GM12878 (cell line): ENCODE results near the gene CERK. TPM values are rescaled to one million over a fixed set of nuclear protein-coding genes. Genes with fewer than 3 reads are reported as not detected.

ENCODE experiments used
- ATAC-seq: fragments of 200-7000 bp; cut with Tn5 transposase; 3 replicates; pipeline ENCODE4 v1.9.1; 2020; ENCODE audit warnings: mild to moderate bottlenecking, moderate library complexity
- BruUV-seq: library from RNA; stranded (reverse); fragments of 400-500 nt; replicated peaks from 2 replicates; lab custom pipeline; 2021; lab: Mats Ljungman, UMichigan
- CTCF ChIA-PET: fragments of 300-600 bp; sonication (Branson Sonifier 250); formaldehyde crosslinking; extraction: SDS; loops from one replicate; lab custom pipeline; 2021; ENCODE audit warnings: inconsistent platforms; lab: Yijun Ruan, JAX
- POLR2A ChIA-PET: fragments of 350-600 bp; formaldehyde crosslinking; extraction: SDS; loops from one replicate; lab custom pipeline; 2021; ENCODE audit warnings: inconsistent platforms; lab: Charles Lee
- RAD21 ChIA-PET: fragments of 300-600 bp; sonication (Branson Sonifier 250); formaldehyde crosslinking; loops from one replicate; lab custom pipeline; 2023; ENCODE audit warnings: antibody characterized with exemption; ENCODE audit not compliant: unreplicated experiment; lab: Charles Lee
- SMC1A ChIA-PET: fragments of 300-600 bp; sonication (Branson Sonifier 250); formaldehyde crosslinking; loops from one replicate; lab custom pipeline; 2023; ENCODE audit not compliant: unreplicated experiment, uncharacterized antibody; lab: Charles Lee
- DNase-seq: peaks from one replicate; pipeline ENCODE4 v3.0.0-alpha.2; 2011; ENCODE audit warnings: low read depth, low spot score
- FAIRE-seq: peaks from 3 replicates; lab custom pipeline; 2011; peaks lifted over from hg19 to GRCh38; lab: Jason Lieb, UNC
- H2AFZ ChIP-seq: 2 replicates; pipeline ENCODE4 v1.6.0; 2011; ENCODE audit warnings: low read depth, low read length, control low read depth; ENCODE audit not compliant: control insufficient read depth
- H3K27ac ChIP-seq: 2 replicates; pipeline ENCODE4 v1.5.1; 2011; ENCODE audit warnings: control low read depth; ENCODE audit not compliant: control insufficient read depth, insufficient read depth
- H3K27me3 ChIP-seq, 2 experiments: replicated peaks in 1 of 2; 2 replicates each; pipeline versions ENCODE4 v1.6.0 to v1.6.1; 2011; ENCODE audit warnings: low read length in 1 of 2; ENCODE audit not compliant: control insufficient read depth in 2 of 2, insufficient read depth in 2 of 2
- H3K36me3 ChIP-seq, 2 experiments: 2 replicates each; pipeline ENCODE4 v1.5.1; 2011; ENCODE audit warnings: low read length in 1 of 2; ENCODE audit not compliant: control insufficient read depth in 2 of 2, insufficient read depth in 2 of 2
- H3K4me1 ChIP-seq: 2 replicates; pipeline ENCODE4 v1.6.1; 2011; ENCODE audit warnings: mild to moderate bottlenecking, low read length, moderate library complexity, mixed read lengths; ENCODE audit not compliant: control insufficient read depth, insufficient read depth
- H3K4me2 ChIP-seq: 2 replicates; pipeline ENCODE4 v1.6.0; 2011; ENCODE audit warnings: control low read depth; ENCODE audit not compliant: control insufficient read depth, insufficient read depth
- H3K4me3 ChIP-seq: fragments of 200-600 bp; sonication (generic); 2 replicates; pipeline ENCODE4 v1.5.1; 2016
- H3K79me2 ChIP-seq: 2 replicates; pipeline ENCODE4 v1.6.0; 2011; ENCODE audit warnings: low read length; ENCODE audit not compliant: control insufficient read depth, insufficient read depth
- H3K9ac ChIP-seq: 2 replicates; pipeline ENCODE4 v1.8.0; 2011; ENCODE audit warnings: low read length, control low read depth, mixed read lengths; ENCODE audit not compliant: control insufficient read depth, insufficient read depth
- H3K9me3 ChIP-seq: replicated peaks from 3 replicates; pipeline ENCODE4 v1.5.1; 2011; ENCODE audit warnings: mild to moderate bottlenecking, low read length; ENCODE audit not compliant: control insufficient read depth, insufficient read depth
- H4K20me1 ChIP-seq: 2 replicates; pipeline ENCODE4 v1.6.0; 2011; ENCODE audit not compliant: control insufficient read depth, insufficient read depth
- ASH2L ChIP-seq: fragments of 300-600, 200-600 bp; sonication (generic); IDR thresholded peaks from 2 replicates; pipeline ENCODE4 v1.6.1; 2017; ENCODE audit warnings: low read depth, mild to moderate bottlenecking, borderline replicate concordance
- BACH1 ChIP-seq: fragments of 450-650 bp; IDR thresholded peaks from 2 replicates; pipeline ENCODE4 v1.6.1; 2017; ENCODE audit warnings: mild to moderate bottlenecking, borderline replicate concordance
- BCL11A ChIP-seq: IDR thresholded peaks from 2 replicates; pipeline ENCODE4 v1.6.1; 2011; ENCODE audit warnings: low read depth, low read length
- CHD2 ChIP-seq: IDR thresholded peaks from 2 replicates; pipeline ENCODE4 v1.6.1; 2011; ENCODE audit warnings: low read depth, low read length, improper control_type of control experiment, borderline replicate concordance
- CHD4 ChIP-seq: fragments of 200-600 bp; sonication (generic); IDR thresholded peaks from 2 replicates; pipeline ENCODE4 v1.6.1; 2016; ENCODE audit warnings: mild to moderate bottlenecking
- EGR1 ChIP-seq, 2 experiments: IDR thresholded peaks; 1 replicate in 1 of 2; 2 replicates in 1 of 2; pipeline ENCODE4 v1.6.1; 2011 to 2012; ENCODE audit warnings: low read depth in 2 of 2, low read length in 2 of 2, borderline replicate concordance in 1 of 2, mild to moderate bottlenecking in 1 of 2, moderate library complexity in 1 of 2
- GABPA ChIP-seq: IDR thresholded peaks from 2 replicates; pipeline ENCODE4 v1.6.1; 2014; ENCODE audit warnings: antibody characterized with exemption, low read depth, mild to moderate bottlenecking, inconsistent platforms
- HDAC2 ChIP-seq: fragments of 200-600 bp; sonication (generic); IDR thresholded peaks from 2 replicates; pipeline ENCODE4 v1.6.1; 2017
- LARP7 ChIP-seq: fragments of 450-650 bp; IDR thresholded peaks from 2 replicates; pipeline ENCODE4 v1.6.1; 2017; ENCODE audit warnings: mild to moderate bottlenecking
- MYB ChIP-seq: fragments of 150-350 bp; IDR thresholded peaks from 2 replicates; pipeline ENCODE4 v1.6.1; 2014; ENCODE audit warnings: mild to moderate bottlenecking, low read depth, low read length, borderline replicate concordance
- NFXL1 ChIP-seq: fragments of 450-650 bp; IDR thresholded peaks from 2 replicates; pipeline ENCODE4 v1.6.1; 2017; ENCODE audit warnings: antibody characterized with exemption, mild to moderate bottlenecking, borderline replicate concordance
- NFYB ChIP-seq: IDR thresholded peaks from 2 replicates; pipeline ENCODE4 v1.6.1; 2011; ENCODE audit warnings: low read depth, mild to moderate bottlenecking, low read length, improper control_type of control experiment, moderate library complexity; ENCODE audit not compliant: insufficient read depth
- PML ChIP-seq: IDR thresholded peaks from 2 replicates; pipeline ENCODE4 v1.6.1; 2012; ENCODE audit warnings: low read length, inconsistent platforms
- RAD21 ChIP-seq: IDR thresholded peaks from 2 replicates; pipeline ENCODE4 v1.6.1; 2011; ENCODE audit warnings: mild to moderate bottlenecking, low read depth, low read length, moderate library complexity; ENCODE audit not compliant: insufficient read depth
- RCOR1 ChIP-seq: conservative IDR thresholded peaks from 2 replicates; pipeline ENCODE4 v1.6.1; 2012; ENCODE audit warnings: low read depth, low read length, improper control_type of control experiment
- RFX5 ChIP-seq: IDR thresholded peaks from 2 replicates; pipeline ENCODE4 v1.6.1; 2011; ENCODE audit warnings: low read depth, low read length, improper control_type of control experiment
- TCF3 ChIP-seq: IDR thresholded peaks from 2 replicates; pipeline ENCODE4 v1.6.1; 2012; ENCODE audit warnings: low read depth, mild to moderate bottlenecking, low read length, borderline replicate concordance; ENCODE audit not compliant: insufficient read depth
- TCF7 ChIP-seq: IDR thresholded peaks from 2 replicates; pipeline ENCODE4 v1.6.1; 2014; ENCODE audit warnings: antibody characterized with exemption, borderline replicate concordance
- WGBS: methylation state at CpG from one replicate; pipeline ENCODE4 v1.1.6; 2016; ENCODE audit warnings: low lambda C conversion rate; ENCODE audit not compliant: insufficient replicate concordance, insufficient coverage; ENCODE audit errors: missing lambda C conversion rate; 5-methylcytosine and 5-hydroxymethylcytosine counted together
- in situ Hi-C: fragments of 300-500 bp; cut with MboI; formaldehyde crosslinking; loops from 9 replicates; pipeline ENCODE4 v1.14.3; 2018; ENCODE audit warnings: mixed read lengths
- intact Hi-C: fragments of 100-400 bp; cut with micrococcal nuclease; formaldehyde crosslinking; loops from one replicate; pipeline ENCODE4 v1.14.2; 2022; ENCODE audit not compliant: unreplicated experiment
- polyA plus RNA-seq, 11 experiments: library from polyadenylated mRNA; depleted of rRNA in 4 of 11; unstranded in 6 of 11; stranded (reverse) in 5 of 11; fragments of >200 nt; fragmentation: Nextera tagmentation in 4 of 11; fragmentation: Illumina TruSeq in 1 of 11; extraction: Ambion mirVana in 4 of 11; extraction: Trizol in 1 of 11; gene quantifications; 1 replicate in 1 of 11; 2 replicates in 10 of 11; pipeline versions ENCODE4 v1.2.1 to v1.2.3, GENCODE V29; 2011 to 2016; ENCODE audit warnings: inconsistent platforms in 2 of 11, missing spikeins in 2 of 11, low read depth in 1 of 11
- total RNA-seq, 4 experiments: library from RNA; depleted of rRNA in 3 of 4; stranded (reverse); fragments of >200 nt in 3 of 4; fragmentation: Illumina TruSeq in 1 of 4; extraction: Trizol in 1 of 4; gene quantifications; 2 replicates each; pipeline versions ENCODE4 v1.2.1 to v1.2.3, GENCODE V29; 2013 to 2021
- TF ChIP-seq, protein P1 (sequence below): IDR thresholded peaks from 2 replicates; pipeline ENCODE4 v1.6.1; 2011; ENCODE audit warnings: borderline replicate concordance, low read depth, mild to moderate bottlenecking, moderate library complexity, mixed read lengths, low read length; ENCODE audit not compliant: insufficient read depth; ENCODE audit errors: extremely low read length
- TF ChIP-seq, protein P2 (sequence below): fragments of 450-650 bp; IDR thresholded peaks from 2 replicates; pipeline ENCODE4 v1.6.1; 2017; ENCODE audit warnings: mild to moderate bottlenecking, moderate library complexity

Gene CERK
- total and polyA plus RNA-seq, 10 of the 15 experiments (the other 5 are each of a cell fraction or from before 2014, with no cell fraction given) = 4.0 to 41.1 (median 30.2) TPM

DNA sequence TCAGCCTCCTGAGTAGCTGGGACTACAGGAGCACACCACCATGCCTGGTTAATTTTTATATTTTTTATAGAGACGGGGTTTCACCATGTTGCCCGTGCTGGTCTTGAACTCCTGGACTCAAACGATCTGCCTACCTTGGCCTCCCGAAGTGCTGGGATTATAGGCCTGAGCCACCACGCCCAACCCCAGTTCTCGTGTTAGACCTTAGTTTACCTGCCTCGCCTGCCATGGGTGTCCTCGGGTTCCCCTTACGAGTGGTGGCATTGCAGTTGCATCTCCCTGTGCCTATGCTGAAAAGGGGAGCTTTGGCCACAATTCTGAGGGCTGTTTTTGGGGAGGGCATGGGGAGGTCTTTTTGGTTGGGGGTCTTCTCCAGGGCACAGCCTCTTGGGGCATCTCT, 43.2 kb upstream of the CERK start:
- Histone ChIP-seq H3K9me3 (no peaks in the 10 kb centered on the region; the same call in 1 of the 3 replicates), H3K4me2 (no peak overlapping the region), H2AFZ (no peak overlapping the region), H3K27ac (no peak overlapping the region), H3K4me3 (no peak overlapping the region), H3K36me3 (peaks cover 5 to 13% of the 10 kb centered on the region in 2 experiments; a peak in 3 of 4 replicates), H3K27me3 (no peaks in the 10 kb centered on the region), H3K4me1 (peaks cover 24% of the 10 kb centered on the region), H4K20me1 (peaks cover 15% of the 10 kb centered on the region), H3K9ac (no peak overlapping the region), H3K79me2 (peaks cover 87% of the 10 kb centered on the region)
- ATAC-seq = no peak
- ChIA-PET RAD21 (interaction anchor here (1.7 to 1.9 kb wide), 2 partner anchors 17 to 21 kb away, joined by 7 to 8 read pairs; no protein-coding TSS in a partner anchor), CTCF (interaction anchor here (2.4 to 3.2 kb wide), 2 partner anchors 22 kb away, joined by 15 to 16 read pairs; no protein-coding TSS in a partner anchor), SMC1A (interaction anchor here (0.9 to 2.1 kb wide), 3 partner anchors 19 to 23 kb away, joined by 3 to 8 read pairs (median 3); partner anchors contain the start of gene TBC1D22A), POLR2A (interaction anchor here (1.0 kb wide), 1 partner anchor 19 kb away, joined by 3 read pairs; no protein-coding TSS in a partner anchor)
- no peak for DNase-seq
- WGBS = 62% methylated on average over 9 of the region's 9 CpGs
- TF ChIP-seq TCF3 = no peak
- TF ChIP-seq HDAC2 = no peak
- no peak for TF ChIP-seq RAD21
- no peak for TF ChIP-seq GABPA
- TF ChIP-seq LARP7 = no peak
- TF ChIP-seq PML = no peak
- TF ChIP-seq BACH1 = no peak
- no peak for TF ChIP-seq NFYB
- TF ChIP-seq TCF7 = no peak
- no peak for TF ChIP-seq RFX5
- no peak for TF ChIP-seq CHD2
- no peak for TF ChIP-seq CHD4
- no peak for TF ChIP-seq BCL11A
- no peak for TF ChIP-seq EGR1 (IDR thresholded peaks at IDR 0.05; ENCODE audit: borderline replicate concordance in 1 of 2, low read depth in 2 of 2, low read length in 2 of 2)
- TF ChIP-seq RCOR1 = no peak
- no peak for TF ChIP-seq MYB
- TF ChIP-seq, protein P1, sequence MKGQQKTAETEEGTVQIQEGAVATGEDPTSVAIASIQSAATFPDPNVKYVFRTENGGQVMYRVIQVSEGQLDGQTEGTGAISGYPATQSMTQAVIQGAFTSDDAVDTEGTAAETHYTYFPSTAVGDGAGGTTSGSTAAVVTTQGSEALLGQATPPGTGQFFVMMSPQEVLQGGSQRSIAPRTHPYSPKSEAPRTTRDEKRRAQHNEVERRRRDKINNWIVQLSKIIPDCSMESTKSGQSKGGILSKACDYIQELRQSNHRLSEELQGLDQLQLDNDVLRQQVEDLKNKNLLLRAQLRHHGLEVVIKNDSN = no peak
- TF ChIP-seq, protein P2, sequence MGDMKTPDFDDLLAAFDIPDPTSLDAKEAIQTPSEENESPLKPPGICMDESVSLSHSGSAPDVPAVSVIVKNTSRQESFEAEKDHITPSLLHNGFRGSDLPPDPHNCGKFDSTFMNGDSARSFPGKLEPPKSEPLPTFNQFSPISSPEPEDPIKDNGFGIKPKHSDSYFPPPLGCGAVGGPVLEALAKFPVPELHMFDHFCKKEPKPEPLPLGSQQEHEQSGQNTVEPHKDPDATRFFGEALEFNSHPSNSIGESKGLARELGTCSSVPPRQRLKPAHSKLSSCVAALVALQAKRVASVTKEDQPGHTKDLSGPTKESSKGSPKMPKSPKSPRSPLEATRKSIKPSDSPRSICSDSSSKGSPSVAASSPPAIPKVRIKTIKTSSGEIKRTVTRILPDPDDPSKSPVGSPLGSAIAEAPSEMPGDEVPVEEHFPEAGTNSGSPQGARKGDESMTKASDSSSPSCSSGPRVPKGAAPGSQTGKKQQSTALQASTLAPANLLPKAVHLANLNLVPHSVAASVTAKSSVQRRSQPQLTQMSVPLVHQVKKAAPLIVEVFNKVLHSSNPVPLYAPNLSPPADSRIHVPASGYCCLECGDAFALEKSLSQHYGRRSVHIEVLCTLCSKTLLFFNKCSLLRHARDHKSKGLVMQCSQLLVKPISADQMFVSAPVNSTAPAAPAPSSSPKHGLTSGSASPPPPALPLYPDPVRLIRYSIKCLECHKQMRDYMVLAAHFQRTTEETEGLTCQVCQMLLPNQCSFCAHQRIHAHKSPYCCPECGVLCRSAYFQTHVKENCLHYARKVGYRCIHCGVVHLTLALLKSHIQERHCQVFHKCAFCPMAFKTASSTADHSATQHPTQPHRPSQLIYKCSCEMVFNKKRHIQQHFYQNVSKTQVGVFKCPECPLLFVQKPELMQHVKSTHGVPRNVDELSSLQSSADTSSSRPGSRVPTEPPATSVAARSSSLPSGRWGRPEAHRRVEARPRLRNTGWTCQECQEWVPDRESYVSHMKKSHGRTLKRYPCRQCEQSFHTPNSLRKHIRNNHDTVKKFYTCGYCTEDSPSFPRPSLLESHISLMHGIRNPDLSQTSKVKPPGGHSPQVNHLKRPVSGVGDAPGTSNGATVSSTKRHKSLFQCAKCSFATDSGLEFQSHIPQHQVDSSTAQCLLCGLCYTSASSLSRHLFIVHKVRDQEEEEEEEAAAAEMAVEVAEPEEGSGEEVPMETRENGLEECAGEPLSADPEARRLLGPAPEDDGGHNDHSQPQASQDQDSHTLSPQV = no peak
- no peak for TF ChIP-seq NFXL1
- no peak for TF ChIP-seq ASH2L
- in situ Hi-C loops = no loop called here
- BruUV-seq = no TSS peak
- FAIRE-seq = no peak
- intact Hi-C loops = no loop called here
